GM18505 (cell line): ENCODE results near the gene NEURL3.

Experiments
- ATAC-seq: cut with Tn5 transposase; IDR thresholded peaks from one replicate; pipeline ENCODE4 v1.9.1; 2021; ENCODE audit not compliant: unreplicated experiment
- POLR2A ChIP-seq: IDR thresholded peaks from 4 replicates; pipeline ENCODE4 v1.6.1; 2011; ENCODE audit warnings: borderline replicate concordance; ENCODE audit not compliant: insufficient read depth, insufficient read length; ENCODE audit errors: extremely low read depth

NEURL3 gene

GRCh38 chr2:96534141-96534540, 29.0 kb upstream of the NEURL3 start:
- ATAC-seq: no peak
- no peak for TF ChIP-seq POLR2A

- no peak for TF ChIP-seq POLR2A
- no peak for ATAC-seq
These were observed 28.3 kb upstream of the NEURL3 start for GRCh38 chr2:96533292-96534073.

GRCh38 chr2:96532641-96533291, 27.6 kb upstream of the NEURL3 start:
- ATAC-seq: no peak
- TF ChIP-seq POLR2A: no peak

GRCh38 chr2:96531872-96532505, 26.8 kb upstream of the NEURL3 start:
- ATAC-seq: no peak
- peak; percentile 30 for TF ChIP-seq POLR2A

GRCh38 chr2:96531366-96531765, 26.2 kb upstream of the NEURL3 start:
- TF ChIP-seq POLR2A: no peak
- no peak for ATAC-seq

- no peak for ATAC-seq
- TF ChIP-seq POLR2A: no peak
These were observed 25.6 kb upstream of the NEURL3 start for GRCh38 chr2:96530474-96531357.

GRCh38 chr2:96530144-96530430, 24.9 kb upstream of the NEURL3 start:
- no peak for ATAC-seq
- no peak for TF ChIP-seq POLR2A

GRCh38 chr2:96529376-96530143, 24.4 kb upstream of the NEURL3 start:
- ATAC-seq: no peak
- no peak for TF ChIP-seq POLR2A

- ATAC-seq: no peak
- no peak for TF ChIP-seq POLR2A
These were observed 23.7 kb upstream of the NEURL3 start for GRCh38 chr2:96528700-96529375.

- no peak for TF ChIP-seq POLR2A
- no peak for ATAC-seq
These were observed 23.0 kb upstream of the NEURL3 start for GRCh38 chr2:96528006-96528699.

GRCh38 chr2:96527286-96528005, 22.3 kb upstream of the NEURL3 start:
- peak; percentile 66 for TF ChIP-seq POLR2A
- no peak for ATAC-seq
